ENCODE results near the gene C11orf71. TPM values are rescaled to one million over a fixed set of nuclear protein-coding genes. Genes with fewer than 3 reads are reported as not detected.
A peak's percentile ranks its signal among the peaks of the same experiment; 100 is the strongest.

C11orf71 gene, protein sequence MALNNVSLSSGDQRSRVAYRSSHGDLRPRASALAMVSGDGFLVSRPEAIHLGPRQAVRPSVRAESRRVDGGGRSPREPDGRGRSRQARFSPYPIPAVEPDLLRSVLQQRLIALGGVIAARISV
- polyA plus RNA-seq (ENCODE audit: insufficient read length in 3 of 3) = 10 to 100 TPM; 15.2 to 21.8 (median 16.4) TPM
- long read RNA-seq, donor 1, transcript C11orf71-202 (1 exons, 1,980 nt) = major isoform, 27 of 27 reads
- long read RNA-seq, donor 1, partial matches to known transcripts = 0 of 27 reads
- long read RNA-seq, donor 1, other reads (novel, unspliced or antisense) = 0 of 27 reads
- long read RNA-seq, donor 2, transcript C11orf71-202 (1 exons, 1,980 nt) = major isoform, 24 of 24 reads
- long read RNA-seq, donor 2, partial matches to known transcripts = 0 of 24 reads
- long read RNA-seq, donor 2, other reads (novel, unspliced or antisense) = 0 of 24 reads
- long read RNA-seq, donor 3, transcript C11orf71-202 (1 exons, 1,980 nt) = major isoform, 27 of 27 reads
- long read RNA-seq, donor 3, partial matches to known transcripts = 0 of 27 reads
- long read RNA-seq, donor 3, other reads (novel, unspliced or antisense) = 0 of 27 reads
- long read RNA-seq, donor 4, transcript C11orf71-202 (1 exons, 1,980 nt) = major isoform, 31 of 31 reads
- long read RNA-seq, donor 4, partial matches to known transcripts = 0 of 31 reads
- long read RNA-seq, donor 4, other reads (novel, unspliced or antisense) = 0 of 31 reads
- long read RNA-seq, donor 5 = 0 reads
- long read RNA-seq, donor 6, transcript C11orf71-202 (1 exons, 1,980 nt) = major isoform, 27 of 27 reads
- long read RNA-seq, donor 6, partial matches to known transcripts = 0 of 27 reads
- long read RNA-seq, donor 6, other reads (novel, unspliced or antisense) = 0 of 27 reads
- long read RNA-seq, donor 7, transcript C11orf71-202 (1 exons, 1,980 nt) = major isoform, 24 of 52 reads
- long read RNA-seq, donor 7, partial matches to known transcripts = 19 of 52 reads
- long read RNA-seq, donor 7, other reads (novel, unspliced or antisense) = 9 of 52 reads
- long read RNA-seq, donor 8, transcript C11orf71-202 (1 exons, 1,980 nt) = major isoform, 51 of 51 reads
- long read RNA-seq, donor 8, partial matches to known transcripts = 0 of 51 reads
- long read RNA-seq, donor 8, other reads (novel, unspliced or antisense) = 0 of 51 reads
- long read RNA-seq, donor 9, transcript C11orf71-202 (1 exons, 1,980 nt) = major isoform, 23 of 70 reads
- long read RNA-seq, donor 9, partial matches to known transcripts = 31 of 70 reads
- long read RNA-seq, donor 9, other reads (novel, unspliced or antisense) = 16 of 70 reads
- long read RNA-seq, donor 10, transcript C11orf71-202 (1 exons, 1,980 nt) = major isoform, 28 of 28 reads
- long read RNA-seq, donor 10, partial matches to known transcripts = 0 of 28 reads
- long read RNA-seq, donor 10, other reads (novel, unspliced or antisense) = 0 of 28 reads
- long read RNA-seq, donor 11, transcript C11orf71-202 (1 exons, 1,980 nt) = major isoform, 17 of 17 reads
- long read RNA-seq, donor 11, partial matches to known transcripts = 0 of 17 reads
- long read RNA-seq, donor 11, other reads (novel, unspliced or antisense) = 0 of 17 reads
- long read RNA-seq, donor 12, transcript C11orf71-202 (1 exons, 1,980 nt) = major isoform, 15 of 15 reads
- long read RNA-seq, donor 12, partial matches to known transcripts = 0 of 15 reads
- long read RNA-seq, donor 12, other reads (novel, unspliced or antisense) = 0 of 15 reads
- long read RNA-seq, donor 13 = 0 reads
- long read RNA-seq, donor 14, transcript C11orf71-202 (1 exons, 1,980 nt) = major isoform, 21 of 21 reads
- long read RNA-seq, donor 14, partial matches to known transcripts = 0 of 21 reads
- long read RNA-seq, donor 14, other reads (novel, unspliced or antisense) = 0 of 21 reads
- long read RNA-seq, donor 15, transcript C11orf71-202 (1 exons, 1,980 nt) = major isoform, 12 of 12 reads
- long read RNA-seq, donor 15, partial matches to known transcripts = 0 of 12 reads
- long read RNA-seq, donor 15, other reads (novel, unspliced or antisense) = 0 of 12 reads
- long read RNA-seq, donor 16, transcript C11orf71-202 (1 exons, 1,980 nt) = major isoform, 44 of 104 reads
- long read RNA-seq, donor 16, partial matches to known transcripts = 10 of 104 reads
- long read RNA-seq, donor 16, other reads (novel, unspliced or antisense) = 50 of 104 reads

DNA sequence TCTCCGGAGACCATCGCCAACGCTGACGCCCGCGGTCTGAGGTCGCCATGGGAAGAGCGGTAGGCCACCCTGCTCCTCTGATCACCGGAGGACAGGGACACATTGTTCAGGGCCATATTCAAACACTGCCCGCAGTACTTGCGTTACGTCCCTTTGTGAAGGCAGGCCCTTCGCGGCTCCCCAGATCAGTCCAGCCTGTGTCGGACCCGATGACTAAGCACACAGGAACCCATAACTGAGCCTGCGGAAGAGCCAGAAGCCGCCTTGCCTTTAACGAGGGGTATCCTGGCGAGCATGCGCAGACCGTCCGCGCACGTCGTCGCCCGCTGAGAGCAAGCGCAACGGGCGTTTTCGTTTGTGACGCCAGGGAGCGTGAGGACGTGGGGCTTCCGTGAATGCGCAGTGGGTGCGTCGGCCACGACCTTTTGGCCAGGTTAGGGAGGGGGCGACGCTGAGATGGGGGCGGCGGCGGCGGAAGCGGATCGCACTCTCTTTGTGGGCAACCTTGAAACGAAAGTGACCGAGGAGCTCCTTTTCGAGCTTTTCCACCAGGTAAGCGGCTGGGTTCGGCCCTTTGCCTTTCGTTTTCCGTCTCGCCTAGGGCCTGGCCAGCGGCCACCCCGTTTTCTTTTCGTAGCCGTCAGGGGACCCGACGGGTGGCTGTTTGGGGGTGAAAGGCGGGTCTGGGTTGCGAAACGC is at the start of gene C11orf71, which contains the start of gene RBM7:
Gene C11orf71, minus strand, starts transcription at position 296 of the 699 bp plus-strand sequence. Its CDS starts 180 bp downstream, at position 116.
Gene RBM7, plus strand, starts transcription at position 451 of the 699 bp plus-strand sequence. Its CDS starts 6 bp downstream, at position 457.
- DNase-seq (ENCODE audit: extremely low read depth in 1 of 11, low read depth in 9 of 11, low spot score in 4 of 11) = peak; percentile 90 to 97 (median 96)

DNA sequence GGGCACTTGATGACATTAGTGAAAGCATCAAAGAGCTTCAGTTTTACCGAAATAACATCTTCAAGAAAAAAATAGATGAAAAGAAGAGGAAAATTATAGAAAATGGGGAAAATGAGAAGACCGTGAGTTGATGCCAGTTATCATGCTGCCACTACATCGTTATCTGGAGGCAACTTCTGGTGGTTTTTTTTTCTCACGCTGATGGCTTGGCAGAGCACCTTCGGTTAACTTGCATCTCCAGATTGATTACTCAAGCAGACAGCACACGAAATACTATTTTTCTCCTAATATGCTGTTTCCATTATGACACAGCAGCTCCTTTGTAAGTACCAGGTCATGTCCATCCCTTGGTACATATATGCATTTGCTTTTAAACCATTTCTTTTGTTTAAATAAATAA is 49.5 kb upstream of the C11orf71 start:
- DNase-seq (ENCODE audit: extremely low read depth in 1 of 11, low read depth in 9 of 11, low spot score in 4 of 11) = no peak

DNA sequence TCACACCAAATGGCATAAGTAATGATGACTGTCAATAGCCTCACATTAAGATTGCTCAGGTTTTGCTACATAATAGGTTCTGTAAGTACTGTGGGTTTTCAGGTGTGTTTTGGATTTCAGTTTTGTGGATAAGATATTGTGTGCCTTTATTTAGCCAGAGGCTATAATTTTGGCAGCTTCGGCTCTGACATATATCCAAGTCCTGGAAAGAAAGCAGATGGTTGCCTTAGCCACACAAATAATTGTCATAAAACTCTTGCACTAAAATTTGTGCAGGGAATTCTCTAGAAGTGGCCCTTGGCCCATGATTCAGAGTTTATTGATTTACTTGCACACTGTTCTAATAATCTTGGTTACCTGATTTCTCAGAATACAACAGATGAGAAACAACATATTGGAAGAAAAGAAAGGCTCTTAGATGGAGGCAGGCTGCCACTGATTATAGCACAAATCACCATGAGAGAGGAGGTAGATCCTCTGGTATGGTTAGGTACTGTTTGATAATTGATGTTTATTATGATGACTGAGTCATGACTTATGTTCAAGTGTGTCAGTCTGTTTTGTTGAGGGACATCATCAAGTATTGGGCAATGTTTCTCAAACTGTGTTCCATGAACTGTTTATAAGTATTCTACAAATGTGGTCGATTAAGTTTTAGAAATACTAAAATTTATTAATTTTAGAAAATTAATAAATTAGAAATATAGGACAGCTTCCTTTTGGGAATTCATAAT is 48.6 kb upstream of the C11orf71 start:
- DNase-seq (ENCODE audit: extremely low read depth in 1 of 11, low read depth in 9 of 11, low spot score in 4 of 11) = no peak

DNA sequence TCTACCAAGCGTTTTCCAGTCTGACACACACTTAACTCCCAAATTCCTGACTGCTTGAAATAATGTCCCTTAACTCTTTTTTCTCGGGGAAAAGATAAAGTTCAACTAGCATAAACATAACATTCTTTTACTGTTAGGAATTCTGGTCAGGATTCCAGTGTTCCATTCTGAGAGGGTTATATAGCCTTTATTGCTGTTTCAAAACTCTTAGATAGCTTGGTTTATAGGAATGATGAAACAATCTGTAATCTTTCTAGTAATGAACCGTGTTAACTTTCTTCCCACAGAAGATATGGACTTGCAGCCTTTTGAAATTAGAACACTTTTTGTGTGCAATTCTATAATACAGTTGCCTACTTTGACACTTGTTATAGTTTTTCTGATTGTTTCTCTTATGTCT is 47.6 kb upstream of the C11orf71 start:
- no peak for DNase-seq (ENCODE audit: extremely low read depth in 1 of 11, low read depth in 9 of 11, low spot score in 4 of 11)

DNA sequence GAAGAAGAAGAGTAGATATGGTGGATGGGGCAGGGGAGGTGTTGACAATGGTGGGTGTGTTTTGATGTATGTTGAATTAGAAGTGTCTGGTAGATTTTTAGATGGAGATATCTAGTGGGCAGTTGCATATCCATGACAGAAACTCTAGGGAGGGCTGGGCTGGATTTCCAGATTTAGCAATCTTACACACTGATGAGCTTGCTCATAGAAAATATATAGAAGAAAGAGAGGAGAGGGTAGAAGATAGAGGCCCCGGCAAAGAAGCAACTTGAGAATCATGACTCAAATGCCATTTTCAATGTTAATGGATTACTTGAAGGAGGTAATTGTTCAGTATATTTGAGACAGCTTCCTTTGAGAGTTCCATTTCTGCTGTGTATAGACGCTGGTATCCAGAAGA is 47.1 kb upstream of the C11orf71 start:
- DNase-seq (ENCODE audit: extremely low read depth in 1 of 11, low read depth in 9 of 11, low spot score in 4 of 11) = no peak

DNA sequence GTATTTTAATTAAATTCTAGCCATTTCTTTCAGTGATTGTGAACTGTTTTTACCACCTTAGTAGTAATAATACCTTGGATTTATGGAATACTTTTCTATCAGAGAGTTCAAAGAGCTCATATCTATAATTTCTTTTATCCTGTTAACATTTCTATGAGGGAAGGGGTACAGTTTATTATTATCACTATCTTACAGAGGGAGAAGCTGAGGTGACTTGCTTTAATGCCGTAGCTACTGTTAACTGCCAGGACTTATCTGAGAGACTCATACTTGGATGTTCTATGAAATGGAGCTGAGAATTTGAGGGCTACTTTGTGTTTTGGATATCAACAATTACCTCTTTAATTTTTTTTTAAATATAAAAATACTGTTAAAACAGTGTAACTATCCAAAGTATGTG is 42.2 kb upstream of the C11orf71 start:
- no peak for DNase-seq (ENCODE audit: extremely low read depth in 1 of 11, low read depth in 9 of 11, low spot score in 4 of 11)

DNA sequence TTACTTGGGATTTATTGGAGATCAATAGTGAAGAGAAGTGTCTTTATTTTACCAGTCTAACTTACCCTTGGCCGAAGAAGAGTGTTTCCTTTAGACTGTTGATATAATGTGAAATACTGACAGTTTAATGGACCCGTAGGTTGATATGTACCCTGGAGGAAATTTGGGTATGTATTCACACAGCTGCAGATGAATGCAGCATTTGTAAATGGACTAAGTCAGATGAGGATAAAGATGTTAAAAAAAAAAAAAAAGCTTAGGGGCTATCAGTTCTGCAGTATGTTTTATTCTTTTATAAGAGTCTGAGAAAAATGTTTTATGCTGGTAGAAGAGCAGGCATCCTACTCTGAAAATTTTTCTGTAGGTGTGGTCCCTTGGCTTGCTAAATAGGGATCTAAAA is 41.6 kb upstream of the C11orf71 start:
- no peak for DNase-seq (ENCODE audit: extremely low read depth in 1 of 11, low read depth in 9 of 11, low spot score in 4 of 11)

DNA sequence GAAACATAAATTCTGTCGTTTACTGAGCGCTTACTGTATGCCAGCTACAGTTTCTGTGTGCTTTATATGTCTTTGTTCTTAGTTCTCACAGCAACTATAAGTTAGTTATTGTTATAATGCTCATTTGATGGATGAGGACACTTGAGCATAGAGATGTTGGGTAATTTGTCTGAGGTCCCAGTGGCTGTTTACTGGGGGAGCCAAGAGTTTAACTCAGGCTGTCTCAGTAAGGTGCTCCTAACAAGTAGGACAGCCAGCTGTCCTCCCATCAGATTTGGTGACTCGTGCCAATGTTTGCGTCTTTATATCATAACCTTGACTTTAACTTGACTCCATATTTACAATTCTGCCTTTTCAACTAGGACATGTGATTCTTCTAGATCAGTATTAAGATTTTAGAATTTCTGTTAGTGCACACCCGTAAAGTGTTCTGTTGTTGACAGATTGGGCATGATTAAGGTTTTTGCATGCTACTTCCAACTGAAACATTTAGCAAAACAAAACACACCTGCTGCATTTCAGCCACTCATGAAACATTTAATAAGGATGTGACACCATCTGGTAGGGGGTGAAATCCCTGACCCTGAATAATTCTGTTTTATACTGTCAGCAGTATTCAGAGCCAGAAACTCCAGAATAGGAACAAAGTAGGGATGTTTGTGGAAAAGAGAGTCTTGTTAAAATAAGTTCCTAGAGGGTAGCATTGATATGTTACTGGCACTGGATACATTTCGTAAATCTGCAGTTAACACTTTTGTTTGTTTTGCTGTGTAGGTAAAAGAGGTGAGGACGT is 40.9 kb upstream of the C11orf71 start:
- no peak for DNase-seq (ENCODE audit: extremely low read depth in 1 of 11, low read depth in 9 of 11, low spot score in 4 of 11)

DNA sequence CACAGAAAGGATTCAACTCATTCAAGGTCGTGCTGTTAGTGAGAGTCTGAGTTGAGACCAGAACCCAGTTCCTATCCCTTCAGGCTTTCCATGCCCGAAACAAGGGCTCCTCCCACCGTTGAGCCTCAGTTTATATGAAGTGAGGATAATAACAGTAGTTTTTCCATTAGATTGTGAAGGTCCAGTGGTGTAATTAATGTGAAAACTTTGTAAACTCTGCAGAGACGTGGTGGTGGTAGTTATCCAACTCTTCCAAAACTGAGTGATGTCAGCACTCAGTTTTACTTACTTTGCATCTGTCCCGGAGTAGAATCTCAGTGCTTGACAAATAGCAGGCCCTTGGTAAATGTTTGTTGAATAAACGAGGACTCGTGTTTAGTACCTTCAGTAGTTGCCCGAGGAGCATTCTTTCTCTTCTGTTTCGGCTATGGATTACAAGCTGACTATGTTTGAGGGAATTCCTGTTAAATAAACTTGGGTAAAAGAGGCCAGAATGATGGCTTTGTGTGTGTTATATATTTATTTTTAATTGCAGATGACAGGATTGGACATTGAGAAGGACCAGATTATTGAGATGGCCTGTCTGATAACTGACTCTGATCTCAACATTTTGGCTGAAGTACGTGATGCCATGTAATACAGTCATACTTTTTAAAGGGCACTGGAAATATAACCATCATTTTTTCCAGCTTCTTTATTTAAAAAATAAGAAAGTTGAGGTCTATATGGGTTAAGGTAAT is 40.0 kb upstream of the C11orf71 start:
- peak in 1 of 11 donors; percentile 45 for DNase-seq (ENCODE audit: extremely low read depth in 1 of 11, low read depth in 9 of 11, low spot score in 4 of 11)

DNA sequence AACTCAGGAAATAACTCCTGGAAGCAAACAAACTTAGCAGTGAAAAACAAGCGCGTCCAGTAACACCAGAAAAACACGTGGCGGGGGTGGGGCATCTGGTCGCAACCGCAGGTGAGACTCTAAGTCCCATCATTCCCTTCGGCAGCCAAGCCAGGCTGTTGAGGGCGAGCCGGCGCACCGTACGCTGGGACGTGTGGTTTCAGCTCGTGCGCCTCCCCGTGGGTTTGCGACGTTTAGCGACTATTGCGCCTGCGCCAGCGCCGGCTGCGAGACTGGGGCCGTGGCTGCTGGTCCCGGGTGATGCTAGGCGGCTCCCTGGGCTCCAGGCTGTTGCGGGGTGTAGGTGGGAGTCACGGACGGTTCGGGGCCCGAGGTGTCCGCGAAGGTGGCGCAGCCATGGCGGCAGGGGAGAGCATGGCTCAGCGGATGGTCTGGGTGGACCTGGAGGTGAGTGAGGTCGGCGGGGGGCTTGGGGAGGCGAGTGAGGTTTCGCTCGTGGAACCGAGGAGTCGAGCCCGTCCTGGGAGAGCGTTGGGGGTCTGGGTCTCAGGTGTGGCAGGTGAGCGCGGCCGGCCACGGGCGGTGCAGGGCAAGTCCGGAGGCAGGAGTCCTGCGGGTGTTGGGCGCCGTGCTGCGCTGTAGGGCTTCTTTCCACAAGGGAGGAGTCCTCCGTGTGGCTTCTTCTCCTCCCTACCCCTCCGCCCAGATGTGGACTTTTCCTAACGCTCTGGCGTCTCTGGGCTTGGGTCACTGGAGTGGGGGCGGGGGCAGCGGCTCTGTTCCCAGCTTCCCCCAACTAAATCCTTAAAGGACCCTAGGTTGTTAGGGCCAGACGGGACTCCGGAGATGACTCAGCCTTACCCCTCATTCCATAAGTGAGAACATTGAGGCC is 39.2 kb upstream of the C11orf71 start, which contains the start of gene REXO2:
Gene REXO2, plus strand, starts transcription at position 239 of the 892 bp plus-strand sequence. Its CDS starts 62 bp downstream, at position 301.
- DNase-seq (ENCODE audit: extremely low read depth in 1 of 11, low read depth in 9 of 11, low spot score in 4 of 11) = peak; percentile 72 to 94 (median 90)

DNA sequence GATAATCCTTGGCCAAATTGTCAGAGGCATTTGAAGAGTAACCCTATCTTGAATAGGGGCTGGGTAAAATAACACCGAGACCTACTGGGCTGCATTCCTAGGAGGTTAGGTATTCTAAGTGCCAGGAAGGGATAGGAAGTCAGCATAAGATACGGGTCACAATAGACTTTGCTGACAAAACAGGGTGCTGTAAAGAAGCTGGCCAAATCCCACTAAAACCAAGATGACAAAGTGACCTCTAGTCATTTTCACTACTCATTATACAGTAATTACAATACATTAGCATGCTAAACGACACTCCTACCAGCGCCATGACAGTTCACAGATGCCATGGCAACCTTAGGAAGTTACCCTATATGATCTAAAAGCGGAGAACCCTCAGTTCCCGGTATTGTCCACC is 38.0 kb upstream of the C11orf71 start:
- no peak for DNase-seq (ENCODE audit: extremely low read depth in 1 of 11, low read depth in 9 of 11, low spot score in 4 of 11)

DNA sequence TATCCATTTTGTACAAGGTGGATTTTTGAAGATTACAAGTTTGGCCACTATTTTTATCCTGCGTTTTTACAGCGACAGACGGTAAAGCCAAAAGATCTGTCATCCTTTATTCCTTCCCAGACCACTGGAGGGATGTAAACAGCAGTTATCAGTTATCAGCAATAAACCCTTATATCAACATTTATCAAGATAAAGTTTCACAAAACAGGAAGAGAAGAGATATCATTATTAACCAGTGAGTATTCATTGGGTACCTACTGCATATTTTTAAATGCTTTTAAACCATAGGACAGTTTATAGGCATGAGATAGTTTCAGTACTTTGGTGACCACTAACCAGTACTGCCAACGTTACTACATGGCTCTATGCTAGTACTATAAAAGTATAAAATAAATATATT is 33.1 kb upstream of the C11orf71 start:
- DNase-seq (ENCODE audit: extremely low read depth in 1 of 11, low read depth in 9 of 11, low spot score in 4 of 11) = no peak

DNA sequence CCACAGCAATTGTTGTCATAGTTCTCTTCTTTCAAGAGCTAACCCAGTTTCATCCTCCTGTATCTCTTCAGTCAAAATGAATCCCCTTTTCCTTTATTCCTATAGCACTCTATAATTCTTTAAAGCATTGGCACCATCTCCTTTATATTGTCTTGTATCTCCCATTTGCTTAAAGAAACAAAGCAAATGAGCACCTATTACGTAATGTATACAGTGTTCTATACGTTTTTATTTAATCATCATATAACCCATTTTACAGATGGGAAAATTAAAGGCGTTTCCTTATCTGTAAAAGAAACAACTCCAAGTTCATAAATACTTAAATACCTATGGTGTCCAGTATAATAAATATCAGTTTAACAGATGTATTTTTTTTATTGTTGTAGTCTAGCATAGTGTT is 32.6 kb upstream of the C11orf71 start:
- DNase-seq (ENCODE audit: extremely low read depth in 1 of 11, low read depth in 9 of 11, low spot score in 4 of 11) = no peak

DNA sequence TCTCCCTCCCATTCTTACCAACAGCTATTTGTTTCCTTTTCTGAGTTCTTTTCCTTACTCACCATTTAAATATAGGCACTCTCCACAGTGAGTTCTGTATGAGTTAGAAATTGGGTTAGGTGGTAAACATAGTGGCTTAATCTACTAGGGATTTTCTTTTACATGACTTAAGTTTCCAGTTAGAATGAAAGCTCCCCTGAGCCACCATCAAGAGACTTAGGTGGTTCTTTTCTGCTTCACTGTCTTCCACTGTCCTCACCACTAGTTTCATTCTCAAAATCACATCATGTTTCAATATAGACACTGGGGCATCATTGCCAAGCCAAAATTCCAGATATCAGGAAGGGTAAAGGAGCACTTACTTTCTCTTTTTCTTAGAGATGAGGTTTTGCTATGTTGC is 30.0 kb upstream of the C11orf71 start:
- DNase-seq (ENCODE audit: extremely low read depth in 1 of 11, low read depth in 9 of 11, low spot score in 4 of 11) = no peak
